Loucy (cell line): ENCODE results near the gene MAML2.

Experiments used
- H2AFZ ChIP-seq: fragments of 200-600 bp; sonication (generic); 2 replicates; pipeline ENCODE4 v1.6.0; 2016; ENCODE audit warnings: antibody characterized with exemption, mild to moderate bottlenecking, low read length, moderate library complexity
- H3F3A ChIP-seq: fragments of 200-600 bp; 2 replicates; pipeline ENCODE4 v1.6.0; 2016; ENCODE audit warnings: antibody characterized with exemption, low read depth, mild to moderate bottlenecking
- H3K27me3 ChIP-seq: fragments of 200-600 bp; sonication (generic); 2 replicates; pipeline ENCODE4 v1.6.1; 2014; ENCODE audit warnings: low read length, mild to moderate bottlenecking; ENCODE audit not compliant: insufficient read depth, poor library complexity, severe bottlenecking
- H3K36me3 ChIP-seq: fragments of 200-600 bp; sonication (generic); 2 replicates; pipeline ENCODE4 v1.6.1; 2016; ENCODE audit warnings: low read length; ENCODE audit not compliant: insufficient read depth
- H3K4me1 ChIP-seq: fragments of 200-600 bp; sonication (generic); 2 replicates; pipeline ENCODE4 v1.5.1; 2014; ENCODE audit warnings: low read length, mild to moderate bottlenecking; ENCODE audit not compliant: insufficient read depth, poor library complexity, severe bottlenecking
- H3K4me2 ChIP-seq: fragments of 200-600 bp; sonication (generic); 2 replicates; pipeline ENCODE4 v1.6.0; 2014; ENCODE audit warnings: antibody characterized with exemption, low read length, low read depth, mild to moderate bottlenecking; ENCODE audit not compliant: poor library complexity, severe bottlenecking
- H3K4me3 ChIP-seq: fragments of 200-600 bp; sonication (generic); 2 replicates; pipeline ENCODE4 v1.5.1; 2014; ENCODE audit warnings: low read length, mild to moderate bottlenecking, mixed read lengths; ENCODE audit not compliant: poor library complexity, severe bottlenecking
- H3K79me2 ChIP-seq: fragments of 200-600 bp; sonication (generic); 2 replicates; pipeline ENCODE4 v1.6.1; 2014; ENCODE audit warnings: low read length; ENCODE audit not compliant: insufficient read depth
- H3K9ac ChIP-seq: fragments of 200-600 bp; sonication (generic); 2 replicates; pipeline ENCODE4 v1.6.0; 2014; ENCODE audit warnings: mild to moderate bottlenecking, low read depth, low read length, moderate library complexity; ENCODE audit not compliant: poor library complexity, severe bottlenecking
- H3K9me2 ChIP-seq: fragments of 200-600 bp; sonication (generic); replicated peaks from 2 replicates; pipeline ENCODE4 v1.6.1; 2016; ENCODE audit warnings: low read depth, low read length, mixed read lengths
- H3K9me3 ChIP-seq: fragments of 200-600 bp; sonication (generic); 2 replicates; pipeline ENCODE4 v1.6.1; 2014; ENCODE audit warnings: mild to moderate bottlenecking, antibody characterized with exemption, low read length, low read depth; ENCODE audit not compliant: insufficient read depth
- H4K20me1 ChIP-seq: fragments of 200-600 bp; sonication (generic); 2 replicates; pipeline ENCODE4 v1.6.0; 2014; ENCODE audit warnings: antibody characterized with exemption, low read length, mild to moderate bottlenecking; ENCODE audit not compliant: insufficient read depth, poor library complexity, severe bottlenecking
- CTCF ChIP-seq: fragments of 200-600 bp; sonication (generic); conservative IDR thresholded peaks from 2 replicates; pipeline ENCODE4 v1.5.1; 2014; ENCODE audit warnings: mild to moderate bottlenecking, antibody characterized with exemption, low read length
- EZH2phosphoT487 ChIP-seq: fragments of 200-600 bp; IDR thresholded peaks from 2 replicates; pipeline ENCODE4 v1.6.1; 2018; ENCODE audit warnings: antibody characterized with exemption, mild to moderate bottlenecking, moderate library complexity, borderline replicate concordance

The MAML2 gene

GRCh38 chr11:96180341-96180740, 162.7 kb downstream of the MAML2 start:
- Histone ChIP-seq H2AFZ (no peak overlapping the region), H3K27me3 (no peaks in the 10 kb centered on the region), H3K4me3 (no peak overlapping the region), H3K9me2 (no peaks in the 10 kb centered on the region), H3K4me2 (no peak overlapping the region), H4K20me1 (no peaks in the 10 kb centered on the region), H3K9me3 (no peaks in the 10 kb centered on the region), H3K9ac (no peak overlapping the region), H3K36me3 (no peaks in the 10 kb centered on the region), H3K79me2 (no peaks in the 10 kb centered on the region), H3F3A (no peaks in the 10 kb centered on the region), H3K4me1 (peaks cover 15% of the 10 kb centered on the region)
- TF ChIP-seq EZH2phosphoT487, result no peak
- no peak for TF ChIP-seq CTCF

- Histone ChIP-seq H4K20me1 (no peaks in the 10 kb centered on the region), H3K4me3 (no peak overlapping the region), H3K9ac (no peak overlapping the region), H3K9me2 (no peaks in the 10 kb centered on the region), H2AFZ (no peak overlapping the region), H3K4me2 (no peak overlapping the region), H3K27me3 (no peaks in the 10 kb centered on the region), H3K4me1 (peaks cover 15% of the 10 kb centered on the region), H3K79me2 (no peaks in the 10 kb centered on the region), H3K9me3 (no peaks in the 10 kb centered on the region), H3K36me3 (no peaks in the 10 kb centered on the region), H3F3A (no peaks in the 10 kb centered on the region)
- no peak for TF ChIP-seq CTCF
- TF ChIP-seq EZH2phosphoT487, result no peak
Observed at GRCh38 chr11:96179905-96180304, 163.1 kb downstream of the MAML2 start.

- Histone ChIP-seq H3F3A (no peaks in the 10 kb centered on the region), H3K4me1 (peaks cover 18% of the 10 kb centered on the region), H3K9me3 (no peaks in the 10 kb centered on the region), H2AFZ (no peak overlapping the region), H3K27me3 (no peaks in the 10 kb centered on the region), H3K36me3 (no peaks in the 10 kb centered on the region), H4K20me1 (no peaks in the 10 kb centered on the region), H3K9me2 (no peaks in the 10 kb centered on the region), H3K4me3 (no peak overlapping the region), H3K9ac (no peak overlapping the region), H3K79me2 (no peaks in the 10 kb centered on the region), H3K4me2 (no peak overlapping the region)
- TF ChIP-seq CTCF, result no peak
- no peak for TF ChIP-seq EZH2phosphoT487
Observed at GRCh38 chr11:96178887-96179279, 164.1 kb downstream of the MAML2 start.
